GM19193 (cell line): Measurements from ENCODE around the gene C9orf72.

Experiments
- POLR2A ChIP-seq: IDR thresholded peaks from 4 replicates; pipeline ENCODE4 v1.6.1; 2011; ENCODE audit not compliant: insufficient read depth, insufficient read length; ENCODE audit errors: extremely low read depth

The C9orf72 gene

GRCh38 chr9:27560457-27560856 is 12.8 kb downstream of the C9orf72 start:
- no peak for TF ChIP-seq POLR2A

- no peak for TF ChIP-seq POLR2A
Observed at GRCh38 chr9:27558307-27558706, 15.0 kb downstream of the C9orf72 start.

DNA sequence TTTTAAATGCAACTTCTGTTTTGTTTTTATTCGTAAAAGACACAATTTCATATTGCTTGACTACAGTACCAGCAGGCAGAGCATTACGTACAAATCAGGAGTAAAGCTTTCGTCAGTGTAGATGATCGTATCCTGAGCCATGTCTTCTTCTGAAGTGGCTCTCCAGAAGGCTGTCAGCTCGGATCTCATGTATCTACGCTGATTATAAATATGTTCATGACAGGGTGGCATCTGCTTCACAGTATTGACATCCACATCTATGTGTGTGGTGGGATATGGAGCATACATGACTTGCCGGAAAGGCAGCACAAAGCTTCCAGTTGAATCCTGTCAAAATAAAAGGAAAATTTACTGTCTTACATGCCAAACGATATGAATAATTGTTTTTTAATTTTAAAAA is 16.8 kb downstream of the C9orf72 start:
- no peak for TF ChIP-seq POLR2A

DNA sequence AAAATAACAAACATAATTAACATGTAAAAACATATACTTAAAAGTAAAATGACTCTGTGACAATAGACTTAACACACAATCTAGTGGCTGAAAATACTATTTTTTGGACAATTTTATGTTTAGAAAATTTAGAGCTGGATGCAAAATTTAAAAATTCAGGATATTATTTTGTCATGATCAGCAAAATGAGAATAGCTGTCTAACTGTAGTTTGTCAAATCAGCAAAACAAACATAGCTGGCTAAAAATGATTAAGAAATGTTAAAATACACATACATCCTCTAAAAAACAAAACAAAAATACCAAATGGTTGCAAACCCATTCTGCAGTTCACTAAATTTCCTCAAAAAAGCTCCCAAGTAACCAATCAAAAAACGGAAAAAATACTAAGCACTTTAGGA is 18.6 kb downstream of the C9orf72 start:
- no peak for TF ChIP-seq POLR2A

DNA sequence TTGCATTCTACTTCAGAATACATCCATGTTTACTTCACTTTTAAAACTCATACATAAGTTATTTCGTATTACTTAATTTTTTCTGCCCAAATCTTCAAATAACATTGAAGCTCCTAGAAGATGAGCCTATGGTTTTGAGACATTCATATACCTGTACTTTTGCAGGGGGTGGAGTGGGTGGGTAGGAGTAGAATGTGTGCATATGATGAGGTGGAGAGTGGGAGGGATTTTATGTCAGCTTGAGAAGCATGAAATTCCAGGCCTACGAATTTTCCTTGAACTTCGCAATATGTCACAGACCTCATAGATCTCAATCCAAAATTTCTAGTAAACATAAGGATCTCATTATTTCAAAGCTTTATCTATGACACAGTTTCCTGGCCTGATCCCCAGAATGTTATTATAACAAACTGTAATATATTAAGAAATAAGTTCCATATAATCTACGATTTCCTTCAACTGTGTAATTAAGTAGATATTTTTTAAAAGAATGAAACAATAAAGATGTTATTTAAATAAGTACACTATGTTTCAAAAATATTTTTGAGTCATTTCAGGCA is 24.0 kb downstream of the C9orf72 start:
- no peak for TF ChIP-seq POLR2A

- no peak for TF ChIP-seq POLR2A
Observed at GRCh38 chr9:27548055-27548741, 25.1 kb downstream of the C9orf72 start.

DNA sequence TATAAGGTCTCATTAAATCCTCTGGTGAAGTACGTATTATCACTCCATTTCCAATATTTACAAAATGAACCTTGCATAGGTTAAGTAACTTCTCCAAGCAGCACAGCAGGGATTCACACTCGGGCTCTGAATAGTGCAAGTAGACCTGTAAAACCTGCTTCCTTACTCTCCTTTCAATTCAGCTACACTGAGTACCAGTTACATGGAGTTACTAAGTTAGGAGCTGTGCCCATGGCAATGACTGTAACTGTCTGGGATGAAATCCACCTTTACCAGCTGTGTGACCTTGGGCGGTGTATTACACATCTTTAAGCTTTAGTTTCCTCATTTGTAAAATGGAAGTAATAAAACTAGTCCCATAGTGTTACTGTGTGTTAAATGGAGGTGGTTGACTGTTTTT is 27.8 kb downstream of the C9orf72 start:
- no peak for TF ChIP-seq POLR2A

DNA sequence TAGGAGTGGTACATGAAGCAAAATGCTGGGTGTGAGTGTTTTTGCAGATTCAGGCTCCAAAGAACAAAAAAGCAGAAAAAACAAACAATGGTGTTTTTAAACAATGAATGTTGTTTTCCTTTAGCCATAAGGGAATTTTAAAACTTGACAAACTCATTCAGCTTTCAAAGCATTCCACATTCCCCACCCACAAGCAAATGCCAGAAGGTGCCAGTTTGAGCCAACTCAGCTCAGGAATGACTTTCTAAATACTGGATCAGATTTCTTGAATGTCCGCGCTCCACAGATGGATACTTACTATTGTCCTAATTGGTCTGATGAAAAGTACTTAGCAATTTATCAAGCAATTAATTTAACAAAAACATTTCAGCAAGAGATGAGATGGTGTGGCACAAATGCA is 30.8 kb downstream of the C9orf72 start:
- TF ChIP-seq POLR2A, result no peak

GRCh38 chr9:27541740-27542139 is 31.5 kb downstream of the C9orf72 start:
- no peak for TF ChIP-seq POLR2A

GRCh38 chr9:27540502-27540901 is 32.8 kb downstream of the C9orf72 start:
- no peak for TF ChIP-seq POLR2A

GRCh38 chr9:27539479-27540441 is 33.5 kb downstream of the C9orf72 start:
- no peak for TF ChIP-seq POLR2A

- no peak for TF ChIP-seq POLR2A
Observed at GRCh38 chr9:27538647-27539046, 34.6 kb downstream of the C9orf72 start.

DNA sequence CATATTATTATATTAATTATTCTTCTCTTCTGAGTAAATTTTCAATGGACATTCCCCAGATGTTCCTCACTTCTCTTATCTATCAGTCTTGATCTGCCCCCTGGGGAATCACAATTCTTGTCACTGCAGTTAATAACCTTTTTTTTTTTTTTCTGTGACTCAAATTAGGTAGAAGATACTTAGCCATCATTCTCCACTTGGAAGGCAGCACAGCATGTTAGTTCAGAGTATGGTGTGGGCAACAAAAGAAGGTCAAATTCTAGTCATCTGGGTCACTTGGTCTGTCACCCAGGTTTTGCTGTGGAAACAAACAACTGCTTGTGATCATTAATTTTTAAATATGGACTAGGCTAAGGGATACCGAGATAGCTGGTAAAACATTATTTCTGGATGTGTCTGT is 35.5 kb downstream of the C9orf72 start:
- TF ChIP-seq POLR2A, result no peak

- no peak for TF ChIP-seq POLR2A
Observed at GRCh38 chr9:27537027-27537435, 36.2 kb downstream of the C9orf72 start.

GRCh38 chr9:27536168-27536567 is 37.1 kb downstream of the C9orf72 start:
- no peak for TF ChIP-seq POLR2A
